Astrocyte (in vitro differentiated cells and primary cell): ENCODE data around the gene NR2F1.

Experiments
- EZH2 ChIP-seq: IDR thresholded peaks from 2 replicates; pipeline ENCODE4 v1.6.1; 2012; ENCODE audit warnings: mild to moderate bottlenecking, low read length, inconsistent platforms; ENCODE audit not compliant: insufficient read depth
- TF ChIP-seq, protein P1 (sequence below): IDR thresholded peaks from 2 replicates; pipeline ENCODE4 v1.5.1; 2011; ENCODE audit warnings: low read depth, mild to moderate bottlenecking, inconsistent platforms, low read length, moderate library complexity; ENCODE audit not compliant: insufficient read depth

DNA sequence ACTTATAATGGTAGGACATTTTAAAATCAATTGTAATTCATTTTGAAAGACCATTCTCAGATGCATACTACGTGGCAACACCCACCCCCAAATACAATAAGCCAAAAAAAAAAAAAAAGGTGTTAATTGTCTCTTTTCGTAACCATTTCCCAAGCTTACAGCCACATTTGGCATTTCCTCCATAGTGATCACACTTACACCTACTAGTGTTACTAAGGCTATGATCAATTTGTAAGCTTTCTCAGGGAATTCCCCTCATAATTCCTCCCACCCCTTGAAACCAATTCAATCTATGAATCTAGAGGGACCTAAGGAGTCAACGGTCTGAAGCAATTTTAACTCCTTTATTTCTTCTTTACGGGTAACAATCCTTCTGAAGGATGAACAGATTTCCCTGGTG is 40.1 kb downstream of the NR2F1 start:
- TF ChIP-seq, protein P1, sequence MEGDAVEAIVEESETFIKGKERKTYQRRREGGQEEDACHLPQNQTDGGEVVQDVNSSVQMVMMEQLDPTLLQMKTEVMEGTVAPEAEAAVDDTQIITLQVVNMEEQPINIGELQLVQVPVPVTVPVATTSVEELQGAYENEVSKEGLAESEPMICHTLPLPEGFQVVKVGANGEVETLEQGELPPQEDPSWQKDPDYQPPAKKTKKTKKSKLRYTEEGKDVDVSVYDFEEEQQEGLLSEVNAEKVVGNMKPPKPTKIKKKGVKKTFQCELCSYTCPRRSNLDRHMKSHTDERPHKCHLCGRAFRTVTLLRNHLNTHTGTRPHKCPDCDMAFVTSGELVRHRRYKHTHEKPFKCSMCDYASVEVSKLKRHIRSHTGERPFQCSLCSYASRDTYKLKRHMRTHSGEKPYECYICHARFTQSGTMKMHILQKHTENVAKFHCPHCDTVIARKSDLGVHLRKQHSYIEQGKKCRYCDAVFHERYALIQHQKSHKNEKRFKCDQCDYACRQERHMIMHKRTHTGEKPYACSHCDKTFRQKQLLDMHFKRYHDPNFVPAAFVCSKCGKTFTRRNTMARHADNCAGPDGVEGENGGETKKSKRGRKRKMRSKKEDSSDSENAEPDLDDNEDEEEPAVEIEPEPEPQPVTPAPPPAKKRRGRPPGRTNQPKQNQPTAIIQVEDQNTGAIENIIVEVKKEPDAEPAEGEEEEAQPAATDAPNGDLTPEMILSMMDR = no peak
- TF ChIP-seq EZH2 = no peak
